Testis (tissue), 3 donors: ENCODE results near the gene C3orf20. TPM values are rescaled to one million over a fixed set of nuclear protein-coding genes. Genes with fewer than 3 reads are reported as not detected.
"Not testable (repeated sequence)": the region's sequence is repeated elsewhere in the genome, so short reads cannot be mapped to it uniquely, and the experiment has no call there.

Source experiments
- DNase-seq: peaks from one replicate; pipeline ENCODE4 v3.0.0-alpha.2; 2019
- H3K27ac ChIP-seq, 2 donors: fragments of 200-600 bp; sonication (generic); one replicate each; pipeline ENCODE4 v1.5.1; 2019
- H3K27me3 ChIP-seq: fragments of 200-600 bp; sonication (generic); one replicate; pipeline ENCODE4 v1.5.1; 2019
- H3K36me3 ChIP-seq: fragments of 200-600 bp; sonication (generic); one replicate; pipeline ENCODE4 v1.5.1; 2017; ENCODE audit warnings: low read depth; ENCODE audit errors: missing control alignments
- H3K4me1 ChIP-seq: fragments of 200-600 bp; sonication (generic); one replicate; pipeline ENCODE4 v1.5.1; 2019
- H3K4me3 ChIP-seq, 2 donors: fragments of 200-600 bp; sonication (generic); one replicate each; pipeline ENCODE4 v1.5.1; 2017 to 2019
- H3K9me3 ChIP-seq: fragments of 200-600 bp; sonication (generic); one replicate; pipeline ENCODE4 v1.5.1; 2017
- POLR2A ChIP-seq: fragments of 450-650 bp; IDR thresholded peaks from one replicate; pipeline ENCODE4 v1.6.1; 2017; ENCODE audit warnings: antibody characterized with exemption, mild to moderate bottlenecking, moderate library complexity
- WGBS, 2 donors: methylation state at CpG; one replicate each; pipeline ENCODE4 v1.1.5; 2018; 5-methylcytosine and 5-hydroxymethylcytosine counted together
- intact Hi-C: fragments of 100-400 bp; cut with DNase I; formaldehyde crosslinking; loops from one replicate; pipeline ENCODE4 v1.15.1; 2023; ENCODE audit warnings: low total_unique reads
- polyA plus RNA-seq: library from polyadenylated mRNA; stranded (reverse); fragments of 350-450 nt; fragmentation: Illumina TruSeq; extraction: RNeasy Lipid Tissue Mini Kit (QIAGEN cat#74804); gene quantifications from one replicate; pipeline ENCODE4 v1.2.3, GENCODE V29; 2014; ENCODE audit warnings: low read depth, low replicate concordance; ENCODE audit not compliant: insufficient read depth
- total RNA-seq, 2 donors: library from RNA; depleted of rRNA; stranded (reverse); fragments of >200 nt; gene quantifications; one replicate each; pipeline ENCODE4 v1.2.3, GENCODE V29; 2016
- TF ChIP-seq, protein P1 (sequence below), 3 experiments: fragments of 450-650 bp in 2 of 3; fragments of 200-600 bp in 1 of 3; sonication (generic) in 1 of 3; IDR thresholded peaks; one replicate each; pipeline ENCODE4 v1.5.1; 2016 to 2019; ENCODE audit warnings: antibody characterized with exemption in 3 of 3, mild to moderate bottlenecking in 2 of 3, moderate library complexity in 1 of 3

C3orf20 gene
- total and polyA plus RNA-seq, 3 donors from 2014 or later, result 3.8 to 16.5 (median 11.0) TPM

GRCh38 chr3:14651440-14652251 is 23.3 kb upstream of the C3orf20 start, which contains the start of gene CCDC174:
Gene CCDC174, plus strand, starts transcription at chr3:14651762. Its CDS starts 75 bp downstream, at chr3:14651837.
- intact Hi-C loops, result no loop called here
- H3K27ac ChIP-seq, result peak within 1 kb of the TSS; percentile 87 to 89
- TF ChIP-seq, protein P1, sequence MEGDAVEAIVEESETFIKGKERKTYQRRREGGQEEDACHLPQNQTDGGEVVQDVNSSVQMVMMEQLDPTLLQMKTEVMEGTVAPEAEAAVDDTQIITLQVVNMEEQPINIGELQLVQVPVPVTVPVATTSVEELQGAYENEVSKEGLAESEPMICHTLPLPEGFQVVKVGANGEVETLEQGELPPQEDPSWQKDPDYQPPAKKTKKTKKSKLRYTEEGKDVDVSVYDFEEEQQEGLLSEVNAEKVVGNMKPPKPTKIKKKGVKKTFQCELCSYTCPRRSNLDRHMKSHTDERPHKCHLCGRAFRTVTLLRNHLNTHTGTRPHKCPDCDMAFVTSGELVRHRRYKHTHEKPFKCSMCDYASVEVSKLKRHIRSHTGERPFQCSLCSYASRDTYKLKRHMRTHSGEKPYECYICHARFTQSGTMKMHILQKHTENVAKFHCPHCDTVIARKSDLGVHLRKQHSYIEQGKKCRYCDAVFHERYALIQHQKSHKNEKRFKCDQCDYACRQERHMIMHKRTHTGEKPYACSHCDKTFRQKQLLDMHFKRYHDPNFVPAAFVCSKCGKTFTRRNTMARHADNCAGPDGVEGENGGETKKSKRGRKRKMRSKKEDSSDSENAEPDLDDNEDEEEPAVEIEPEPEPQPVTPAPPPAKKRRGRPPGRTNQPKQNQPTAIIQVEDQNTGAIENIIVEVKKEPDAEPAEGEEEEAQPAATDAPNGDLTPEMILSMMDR (IDR thresholded peaks at IDR 0.05), result no peak
- TF ChIP-seq POLR2A, result peak; percentile 44
- peak within 1 kb of the TSS; percentile 80 to 81 for H3K4me3 ChIP-seq
- H3K4me1 ChIP-seq, result peaks cover 26% of the 10 kb centered on the region
- no peaks in the 10 kb centered on the region for H3K27me3 ChIP-seq
- 0 to 1% methylated on average over 40 to 46 of the region's 47 CpGs for WGBS, 2 donors
- H3K9me3 ChIP-seq, result no peaks in the 10 kb centered on the region
- H3K36me3 ChIP-seq, result no peaks in the 10 kb centered on the region
- peak; percentile 98 for DNase-seq

- DNase-seq, intact Hi-C loops: not testable (repeated sequence)
Measured at GRCh38 chr3:14652360-14652907, 22.5 kb upstream of the C3orf20 start.

DNA sequence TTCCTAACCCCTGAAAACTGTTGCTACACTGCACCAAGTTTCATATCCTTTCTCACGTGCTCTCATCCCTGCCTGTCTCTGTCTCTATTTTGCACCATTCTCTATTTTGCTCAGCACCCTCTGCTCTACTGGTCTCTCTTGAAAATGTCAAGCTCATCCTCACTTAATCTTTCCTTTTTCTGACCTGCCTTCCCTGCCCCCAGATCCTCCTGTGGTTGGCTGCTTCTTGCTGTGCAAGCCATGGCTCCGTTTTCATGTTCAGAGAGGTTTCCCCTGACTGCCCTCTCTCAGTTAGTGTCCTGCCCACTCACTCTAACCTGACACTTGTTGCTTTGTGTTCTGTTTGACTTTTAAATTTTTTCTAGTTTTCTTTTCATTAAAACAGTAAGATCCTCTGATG is 17.4 kb upstream of the C3orf20 start:
- no peak overlapping the region for H3K27ac ChIP-seq
- no peak for TF ChIP-seq POLR2A
- peaks cover 15% of the 10 kb centered on the region for H3K4me1 ChIP-seq
- intact Hi-C loops, result no loop called here
- WGBS, 2 donors, result 64 to 82% methylated on average over 2 of the region's 2 CpGs
- H3K9me3 ChIP-seq, result no peaks in the 10 kb centered on the region
- H3K4me3 ChIP-seq, result no peak overlapping the region
- no peaks in the 10 kb centered on the region for H3K27me3 ChIP-seq
- DNase-seq, result no peak
- H3K36me3 ChIP-seq, result no peaks in the 10 kb centered on the region

More at GRCh38 chr3:14652360-14652907, 22.5 kb upstream of the C3orf20 start:
- peaks cover 26% of the 10 kb centered on the region for H3K4me1 ChIP-seq
- H3K27ac ChIP-seq, result peak overlapping the region in 1 of 2 donors; percentile 87
- H3K9me3 ChIP-seq, H3K27me3 ChIP-seq, H3K36me3 ChIP-seq: not testable (repeated sequence)
- 57 to 80% methylated on average over 21 of the region's 21 CpGs for WGBS, 2 donors
- H3K4me3 ChIP-seq, result peak overlapping the region; percentile 80 to 81

- intact Hi-C loops, result no loop called here
- Histone ChIP-seq H3K36me3 (no peaks in the 10 kb centered on the region), H3K9me3 (no peaks in the 10 kb centered on the region), H3K27me3 (no peaks in the 10 kb centered on the region), H3K4me3 (no peak overlapping the region), H3K27ac (no peak overlapping the region), H3K4me1 (peaks cover 2% of the 10 kb centered on the region)
- TF ChIP-seq POLR2A, result no peak
- TF ChIP-seq, protein P1 (IDR thresholded peaks at IDR 0.05), result no peak
- DNase-seq, result no peak
- 94 to 100% methylated on average over 2 of the region's 2 CpGs for WGBS, 2 donors
Measured at GRCh38 chr3:14658978-14659377, 16.0 kb upstream of the C3orf20 start.

GRCh38 chr3:14660942-14661341 is 14.0 kb upstream of the C3orf20 start:
- H3K36me3 ChIP-seq, result no peaks in the 10 kb centered on the region
- intact Hi-C loops, result no loop called here
- WGBS, 2 donors, result 81 to 94% methylated on average over 4 of the region's 4 CpGs

More at GRCh38 chr3:14660942-14661341, 14.0 kb upstream of the C3orf20 start:
- H3K27ac ChIP-seq, result no peak overlapping the region
- no peak overlapping the region for H3K4me3 ChIP-seq
- H3K4me1 ChIP-seq, result no peaks in the 10 kb centered on the region
- H3K9me3 ChIP-seq, result no peaks in the 10 kb centered on the region
- no peak for TF ChIP-seq POLR2A
- TF ChIP-seq, protein P1 (IDR thresholded peaks at IDR 0.05), result no peak
- H3K27me3 ChIP-seq, result no peaks in the 10 kb centered on the region
- no peak for DNase-seq
